ENCODE measurements around the gene GMEB1.
"Not testable (repeated sequence)": the region's sequence is repeated elsewhere in the genome, so short reads cannot be mapped to it uniquely, and the experiment has no call there.

Gene GMEB1

GRCh38 chr1:28675924-28676257 is 7.3 kb downstream of the GMEB1 start:
- DNase-seq, result no peak

GRCh38 chr1:28680151-28680550 is 11.6 kb downstream of the GMEB1 start:
- DNase-seq, result no peak

- DNase-seq, result no peak
These were observed 14.3 kb downstream of the GMEB1 start for GRCh38 chr1:28682840-28683239.

GRCh38 chr1:28684937-28685336 is 16.4 kb downstream of the GMEB1 start:
- DNase-seq, result no peak

GRCh38 chr1:28691627-28692026 is 23.0 kb downstream of the GMEB1 start:
- not testable (repeated sequence) for DNase-seq

- no peak for DNase-seq
These were observed 35.0 kb downstream of the GMEB1 start for GRCh38 chr1:28703629-28704028.

GRCh38 chr1:28716336-28716735 is 47.8 kb downstream of the GMEB1 start:
- no peak for DNase-seq

- DNase-seq, result no peak
These were observed 49.6 kb downstream of the GMEB1 start for GRCh38 chr1:28718166-28718565.

- no peak for DNase-seq
These were observed 50.2 kb downstream of the GMEB1 start for GRCh38 chr1:28718586-28719331.

- DNase-seq, result no peak
These were observed 50.7 kb downstream of the GMEB1 start for GRCh38 chr1:28719332-28719619.

- DNase-seq, result no peak
These were observed 51.8 kb downstream of the GMEB1 start for GRCh38 chr1:28720376-28720775.

GRCh38 chr1:28721927-28722326 is 53.3 kb downstream of the GMEB1 start:
- not testable (repeated sequence) for DNase-seq

- DNase-seq, result not testable (repeated sequence)
These were observed 56.8 kb downstream of the GMEB1 start for GRCh38 chr1:28725365-28725764.

- DNase-seq, result no peak
These were observed 67.4 kb downstream of the GMEB1 start for GRCh38 chr1:28735961-28736449.

- peak; percentile 99 for DNase-seq
These were observed 68.1 kb downstream of the GMEB1 start, which contains the start of gene YTHDF2 for GRCh38 chr1:28736450-28737306. Gene YTHDF2 (plus strand): TSS chr1:28736940. CDS start chr1:28737121, 181 bp downstream.

GRCh38 chr1:28737307-28738132 is 68.9 kb downstream of the GMEB1 start:
- peak; percentile 67 for DNase-seq

GRCh38 chr1:28740118-28740517 is 71.5 kb downstream of the GMEB1 start:
- no peak for DNase-seq

GRCh38 chr1:28744184-28744583 is 75.6 kb downstream of the GMEB1 start:
- no peak for DNase-seq

GRCh38 chr1:28745653-28746173 is 77.1 kb downstream of the GMEB1 start:
- no peak for DNase-seq

GRCh38 chr1:28750330-28750729 is 81.7 kb downstream of the GMEB1 start:
- DNase-seq, result no peak

GRCh38 chr1:28750771-28751294 is 82.2 kb downstream of the GMEB1 start:
- DNase-seq, result not testable (repeated sequence)

- no peak for DNase-seq
These were observed 82.9 kb downstream of the GMEB1 start for GRCh38 chr1:28751315-28752060.
